ENCODE data around the gene MEF2C.

Gene MEF2C

GRCh38 chr5:88834499-88834898, 48.5 kb downstream of the MEF2C start:
- H3K27ac ChIP-seq: no peak overlapping the region
- ChIA-PET POLR2A (ENCODE audit: low non-redundant PET) (no interaction called here), CTCF (no interaction called here)
- TF ChIP-seq CTCF (conservative IDR thresholded peaks at IDR 0.05; ENCODE audit: low read depth): no peak
- no peak for DNase-seq (ENCODE audit: low spot score)

GRCh38 chr5:88834131-88834462, 48.9 kb downstream of the MEF2C start:
- TF ChIP-seq CTCF (conservative IDR thresholded peaks at IDR 0.05; ENCODE audit: low read depth): no peak
- ChIA-PET POLR2A (ENCODE audit: low non-redundant PET) (no interaction called here), CTCF (no interaction called here)
- no peak overlapping the region for H3K27ac ChIP-seq
- no peak for DNase-seq (ENCODE audit: low spot score)

- CTCF ChIA-PET: no interaction called here
- no peak for TF ChIP-seq CTCF (conservative IDR thresholded peaks at IDR 0.05; ENCODE audit: low read depth)
- no peak overlapping the region for H3K27ac ChIP-seq
- no peak for DNase-seq (ENCODE audit: low spot score)
- POLR2A ChIA-PET (ENCODE audit: low non-redundant PET): no interaction called here
Observed at GRCh38 chr5:88833371-88834130, 49.4 kb downstream of the MEF2C start.

GRCh38 chr5:88831816-88832215, 51.2 kb downstream of the MEF2C start:
- CTCF ChIA-PET: no interaction called here
- POLR2A ChIA-PET (ENCODE audit: low non-redundant PET): no interaction called here
- DNase-seq (ENCODE audit: low spot score): no peak
- TF ChIP-seq CTCF (conservative IDR thresholded peaks at IDR 0.05; ENCODE audit: low read depth): no peak
- H3K27ac ChIP-seq: no peak overlapping the region

GRCh38 chr5:88830567-88830966, 52.4 kb downstream of the MEF2C start:
- H3K27ac ChIP-seq: no peak overlapping the region
- TF ChIP-seq CTCF (conservative IDR thresholded peaks at IDR 0.05; ENCODE audit: low read depth): no peak
- no peak for DNase-seq (ENCODE audit: low spot score)
- POLR2A ChIA-PET (ENCODE audit: low non-redundant PET): no interaction called here
- CTCF ChIA-PET: no interaction called here

GRCh38 chr5:88829775-88830174, 53.2 kb downstream of the MEF2C start:
- ChIA-PET CTCF (no interaction called here), POLR2A (ENCODE audit: low non-redundant PET) (no interaction called here)

More at GRCh38 chr5:88829775-88830174, 53.2 kb downstream of the MEF2C start:
- DNase-seq (ENCODE audit: low spot score): no peak
- no peak overlapping the region for H3K27ac ChIP-seq
- TF ChIP-seq CTCF (conservative IDR thresholded peaks at IDR 0.05; ENCODE audit: low read depth): no peak

Data from RWPE1 (cell line).